RWPE2 (cell line): Measurements from ENCODE around the gene ATG2A.

Experiments
- ATAC-seq: fragments of 200-7000 bp; cut with Tn5 transposase; 3 replicates; pipeline ENCODE4 v1.9.1; 2021; ENCODE audit warnings: low read depth
- DNase-seq: peaks from one replicate; pipeline ENCODE4 v3.0.0-alpha.2; 2020; ENCODE audit warnings: low spot score
- H3K27ac ChIP-seq: fragments of 450-650 bp; 2 replicates; pipeline ENCODE4 v1.5.1; 2017; ENCODE audit warnings: mild to moderate bottlenecking; ENCODE audit not compliant: poor library complexity, severe bottlenecking
- H3K27me3 ChIP-seq: fragments of 250-450 bp; sonication (Bioruptor Pico); 2 replicates; pipeline ENCODE4 v1.5.1; 2021; ENCODE audit warnings: mild to moderate bottlenecking, moderate library complexity; ENCODE audit not compliant: insufficient read depth, poor library complexity, severe bottlenecking
- H3K36me3 ChIP-seq: fragments of 250-450 bp; sonication (Bioruptor Pico); 2 replicates; pipeline ENCODE4 v1.5.1; 2020; ENCODE audit warnings: low read depth, mild to moderate bottlenecking, moderate library complexity
- H3K4me1 ChIP-seq: fragments of 250-450 bp; sonication (Bioruptor Pico); 2 replicates; pipeline ENCODE4 v1.5.1; 2021; ENCODE audit warnings: mild to moderate bottlenecking, moderate library complexity; ENCODE audit not compliant: insufficient read depth, poor library complexity, severe bottlenecking
- H3K4me3 ChIP-seq: fragments of 250-450 bp; sonication (Bioruptor Pico); 2 replicates; pipeline ENCODE4 v1.5.1; 2021; ENCODE audit warnings: mild to moderate bottlenecking, moderate library complexity; ENCODE audit not compliant: severe bottlenecking
- H3K9me3 ChIP-seq: fragments of 250-450 bp; sonication (Bioruptor Pico); 2 replicates; pipeline ENCODE4 v1.5.1; 2021; ENCODE audit warnings: mild to moderate bottlenecking, moderate library complexity; ENCODE audit not compliant: severe bottlenecking
- CTCF ChIP-seq: fragments of 450-650 bp; IDR thresholded peaks from one replicate; pipeline ENCODE4 v1.5.1; 2017; ENCODE audit warnings: mild to moderate bottlenecking, moderate library complexity; ENCODE audit not compliant: poor library complexity, severe bottlenecking

ATG2A gene

GRCh38 chr11:64916775-64917662 lies at the start of gene ATG2A:
TSS of gene ATG2A (minus strand) at chr11:64917209. CDS start at chr11:64917135, 74 bp downstream.
- no peaks in the 10 kb centered on the region for H3K27me3 ChIP-seq
- ATAC-seq, result peak; percentile 95
- H3K27ac ChIP-seq, result peak within 1 kb of the TSS; percentile 44

GRCh38 chr11:64963072-64963631 lies 46.1 kb upstream of the ATG2A start:
- Histone ChIP-seq H3K36me3 (no peaks in the 10 kb centered on the region), H3K4me1 (peaks cover 6% of the 10 kb centered on the region), H3K27ac (no peak overlapping the region), H3K9me3 (no peaks in the 10 kb centered on the region), H3K4me3 (no peak overlapping the region), H3K27me3 (no peaks in the 10 kb centered on the region)
- TF ChIP-seq CTCF, result no peak
- ATAC-seq (no peak), DNase-seq (no peak)

More at GRCh38 chr11:64916775-64917662, at the start of gene ATG2A:
- peak; percentile 97 for DNase-seq
- H3K36me3 ChIP-seq, result peaks cover 11% of the 10 kb centered on the region; the same call in 1 of the 2 replicates
- H3K4me1 ChIP-seq, result peaks cover 3% of the 10 kb centered on the region
- peak within 1 kb of the TSS; percentile 61 for H3K4me3 ChIP-seq
- no peaks in the 10 kb centered on the region for H3K9me3 ChIP-seq
- TF ChIP-seq CTCF, result no peak

GRCh38 chr11:64960719-64961118 lies 43.7 kb upstream of the ATG2A start:
- no peak for ATAC-seq

DNA sequence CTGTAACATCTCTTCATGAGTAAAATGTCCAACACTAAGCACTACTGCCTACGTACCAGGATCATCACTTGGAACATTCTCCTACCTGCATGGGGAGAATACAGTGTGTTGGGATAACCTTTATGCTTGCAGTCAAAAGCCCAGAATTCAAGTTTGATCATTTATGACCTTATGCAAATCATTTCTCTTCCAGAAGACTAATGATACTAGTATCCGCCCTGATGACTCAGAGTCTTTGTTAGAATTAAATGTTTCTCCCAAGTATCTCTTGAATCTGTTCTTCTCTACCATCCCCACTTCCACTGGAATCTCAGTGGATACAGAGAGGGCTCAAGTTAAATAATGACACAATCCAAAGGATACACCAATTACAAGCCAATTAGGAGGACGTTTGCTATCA lies 42.5 kb upstream of the ATG2A start:
- ATAC-seq (no peak), DNase-seq (no peak)
- Histone ChIP-seq H3K36me3 (no peaks in the 10 kb centered on the region), H3K9me3 (no peaks in the 10 kb centered on the region), H3K4me1 (peaks cover 6% of the 10 kb centered on the region), H3K27ac (no peak overlapping the region), H3K4me3 (no peak overlapping the region), H3K27me3 (no peaks in the 10 kb centered on the region)
- TF ChIP-seq CTCF, result no peak

More at GRCh38 chr11:64960719-64961118, 43.7 kb upstream of the ATG2A start:
- Histone ChIP-seq H3K27ac (no peak overlapping the region), H3K4me1 (peaks cover 6% of the 10 kb centered on the region), H3K4me3 (no peak overlapping the region), H3K36me3 (no peaks in the 10 kb centered on the region), H3K27me3 (no peaks in the 10 kb centered on the region), H3K9me3 (no peaks in the 10 kb centered on the region)
- TF ChIP-seq CTCF, result no peak
- no peak for DNase-seq

DNA sequence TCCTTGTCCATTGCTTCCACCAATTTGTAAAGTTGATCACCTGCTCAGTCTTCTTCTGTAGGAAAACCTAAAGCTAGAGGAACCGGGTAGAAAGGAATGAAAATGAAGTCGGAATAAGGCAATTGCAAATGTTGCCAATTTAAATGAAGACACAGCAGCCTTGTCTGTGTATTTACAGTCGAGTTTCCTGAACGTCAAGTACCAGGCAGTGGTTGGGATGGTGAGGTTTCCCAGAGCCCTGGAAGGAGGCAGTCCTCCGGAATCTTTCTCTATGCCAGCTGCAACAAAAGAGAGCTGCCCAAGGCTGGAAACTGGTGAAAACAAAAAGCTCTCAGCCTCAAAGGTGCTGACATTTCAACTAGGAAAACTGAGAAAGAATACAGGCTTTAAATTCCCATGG lies 37.2 kb upstream of the ATG2A start:
- TF ChIP-seq CTCF, result no peak
- Histone ChIP-seq H3K27me3 (no peaks in the 10 kb centered on the region), H3K4me1 (peaks cover under 1% of the 10 kb centered on the region), H3K4me3 (no peak overlapping the region), H3K36me3 (no peaks in the 10 kb centered on the region), H3K9me3 (no peaks in the 10 kb centered on the region), H3K27ac (no peak overlapping the region)
- DNase-seq (no peak), ATAC-seq (no peak)
